A549 (cell line): ENCODE data around the gene STRN3.

Source experiments
- CEBPB ChIP-seq, 2 experiments: fragments of >200 bp in 1 of 2; sonication (Bioruptor Twin) in 1 of 2; formaldehyde crosslinking in 1 of 2; IDR thresholded peaks; 2 replicates each; pipeline ENCODE4 v1.6.1; 2012 to 2016
- CHD4 ChIP-seq: fragments of 200-600 bp; sonication (generic); IDR thresholded peaks from 2 replicates; pipeline ENCODE4 v1.6.1; 2016; ENCODE audit warnings: antibody characterized with exemption, mild to moderate bottlenecking, borderline replicate concordance
- EP300 ChIP-seq, 2 experiments: fragments of >200 bp; sonication (Bioruptor Twin); formaldehyde crosslinking; IDR thresholded peaks; 2 replicates in 1 of 2; 3 replicates in 1 of 2; pipeline ENCODE4 v1.6.1; 2016 to 2017
- HOXA7 ChIP-seq: fragments of 250-450 bp; sonication (Bioruptor Pico); IDR thresholded peaks from 2 replicates; pipeline ENCODE4 v1.5.0; 2020; ENCODE audit warnings: mild to moderate bottlenecking, moderate library complexity
- RAD21 ChIP-seq, 2 experiments: fragments of >200 bp in 1 of 2; sonication (Bioruptor Twin) in 1 of 2; formaldehyde crosslinking in 1 of 2; IDR thresholded peaks in 1 of 2; conservative IDR thresholded peaks in 1 of 2; 2 replicates in 1 of 2; 3 replicates in 1 of 2; pipeline ENCODE4 v1.6.1; 2012 to 2018; ENCODE audit warnings: inconsistent platforms in 1 of 2
- RNF2 ChIP-seq: fragments of 200-600 bp; sonication (generic); IDR thresholded peaks from 2 replicates; pipeline ENCODE4 v1.6.1; 2016; ENCODE audit warnings: low read depth, mild to moderate bottlenecking, antibody characterized with exemption, moderate library complexity, borderline replicate concordance
- TP53 ChIP-seq: fragments of 250-450 bp; sonication (Bioruptor Pico); IDR thresholded peaks from 2 replicates; pipeline ENCODE4 v1.5.0; 2021; ENCODE audit warnings: mild to moderate bottlenecking, moderate library complexity
- TF ChIP-seq, protein P1 (sequence below): fragments of >200 bp; sonication (Bioruptor Twin); formaldehyde crosslinking; IDR thresholded peaks from 3 replicates; pipeline ENCODE4 v1.5.1; 2016

DNA sequence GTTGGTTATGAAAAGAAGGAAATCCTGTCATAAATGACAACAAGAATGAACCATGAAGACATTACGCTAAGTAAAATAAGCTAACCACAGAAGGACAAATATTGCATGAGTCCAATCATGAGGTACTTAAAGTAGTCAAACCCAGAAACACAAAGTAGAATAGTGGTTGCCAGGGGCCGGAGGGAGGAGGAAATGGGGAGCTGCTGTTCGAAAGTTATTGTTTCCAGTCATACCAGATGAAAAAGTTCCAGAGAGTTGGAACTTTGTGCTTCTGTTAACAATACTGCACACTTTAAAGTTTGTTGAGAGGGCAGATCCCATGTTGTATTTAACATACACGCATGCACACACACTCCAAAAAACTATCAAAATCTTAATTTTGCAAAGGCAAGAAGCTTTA, 82.5 kb downstream of the STRN3 start:
- no peak for TF ChIP-seq RNF2
- TF ChIP-seq, protein P1, sequence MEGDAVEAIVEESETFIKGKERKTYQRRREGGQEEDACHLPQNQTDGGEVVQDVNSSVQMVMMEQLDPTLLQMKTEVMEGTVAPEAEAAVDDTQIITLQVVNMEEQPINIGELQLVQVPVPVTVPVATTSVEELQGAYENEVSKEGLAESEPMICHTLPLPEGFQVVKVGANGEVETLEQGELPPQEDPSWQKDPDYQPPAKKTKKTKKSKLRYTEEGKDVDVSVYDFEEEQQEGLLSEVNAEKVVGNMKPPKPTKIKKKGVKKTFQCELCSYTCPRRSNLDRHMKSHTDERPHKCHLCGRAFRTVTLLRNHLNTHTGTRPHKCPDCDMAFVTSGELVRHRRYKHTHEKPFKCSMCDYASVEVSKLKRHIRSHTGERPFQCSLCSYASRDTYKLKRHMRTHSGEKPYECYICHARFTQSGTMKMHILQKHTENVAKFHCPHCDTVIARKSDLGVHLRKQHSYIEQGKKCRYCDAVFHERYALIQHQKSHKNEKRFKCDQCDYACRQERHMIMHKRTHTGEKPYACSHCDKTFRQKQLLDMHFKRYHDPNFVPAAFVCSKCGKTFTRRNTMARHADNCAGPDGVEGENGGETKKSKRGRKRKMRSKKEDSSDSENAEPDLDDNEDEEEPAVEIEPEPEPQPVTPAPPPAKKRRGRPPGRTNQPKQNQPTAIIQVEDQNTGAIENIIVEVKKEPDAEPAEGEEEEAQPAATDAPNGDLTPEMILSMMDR = no peak
- no peak for TF ChIP-seq CEBPB (IDR thresholded peaks at IDR 0.05)
- no peak for TF ChIP-seq CHD4
- no peak for TF ChIP-seq TP53 (CRISPR knock-in tag)
- TF ChIP-seq EP300 (IDR thresholded peaks at IDR 0.05) = no peak
- no peak for TF ChIP-seq RAD21 (conservative IDR thresholded peaks at IDR 0.05 in 1 of 2, IDR thresholded peaks at IDR 0.05 in 1 of 2)
- TF ChIP-seq HOXA7 = no peak
